Muscle layer of duodenum (tissue), 2 donors: ENCODE results near the gene OR2B2.

Experiments used
- H3K27ac ChIP-seq: one replicate; pipeline ENCODE4 v1.7.0; 2013; ENCODE audit warnings: mild to moderate bottlenecking, low read length
- H3K27me3 ChIP-seq: one replicate; pipeline ENCODE4 v1.7.0; 2013; ENCODE audit warnings: low read depth, mild to moderate bottlenecking, control low read depth, low read length
- H3K36me3 ChIP-seq, 2 donors: one replicate each; pipeline ENCODE4 v1.7.0; 2013; ENCODE audit warnings: low read length in 2 of 2, control low read depth in 1 of 2, mild to moderate bottlenecking in 1 of 2; ENCODE audit not compliant: insufficient read depth in 2 of 2, control insufficient read depth in 1 of 2
- H3K4me1 ChIP-seq, 2 donors: one replicate each; pipeline ENCODE4 v1.7.0; 2013; ENCODE audit warnings: low read length in 2 of 2, mild to moderate bottlenecking in 2 of 2, control low read depth in 1 of 2, moderate library complexity in 1 of 2; ENCODE audit not compliant: insufficient read depth in 2 of 2, control insufficient read depth in 1 of 2
- H3K4me3 ChIP-seq, 2 donors: one replicate each; pipeline ENCODE4 v1.7.0; 2013; ENCODE audit warnings: low read length in 2 of 2, low read depth in 1 of 2, mild to moderate bottlenecking in 1 of 2
- H3K9me3 ChIP-seq, 2 donors: one replicate each; pipeline ENCODE4 v1.7.0; 2013; ENCODE audit warnings: low read length in 2 of 2, control low read depth in 1 of 2, mild to moderate bottlenecking in 1 of 2; ENCODE audit not compliant: control insufficient read depth in 1 of 2
- donor health status: healthy.

The OR2B2 gene

GRCh38 chr6:27879837-27880236 is 32.4 kb downstream of the OR2B2 start:
- no peaks in the 10 kb centered on the region for H3K27me3 ChIP-seq
- no peaks in the 10 kb centered on the region for H3K9me3 ChIP-seq

DNA sequence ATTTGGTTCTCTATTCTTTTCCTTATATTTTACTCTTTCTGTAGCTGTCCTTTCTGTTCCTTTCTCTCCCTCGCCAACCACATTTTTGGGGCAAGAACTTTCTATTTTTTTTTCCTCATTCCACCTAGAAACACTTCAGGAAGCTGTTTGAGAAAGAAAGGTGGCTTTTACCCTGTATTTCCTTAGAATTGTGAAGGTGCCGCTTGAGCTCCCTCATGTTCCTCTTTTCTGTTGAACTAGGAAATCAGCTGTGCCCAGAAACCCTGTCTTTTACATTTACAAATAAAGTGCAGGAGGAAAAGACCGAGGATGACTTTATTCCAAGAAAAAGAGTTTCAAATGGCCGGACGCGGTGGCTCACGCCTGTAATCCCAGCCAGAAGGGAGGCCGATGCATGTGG is 38.2 kb downstream of the OR2B2 start:
- Histone ChIP-seq H3K27me3 (peaks cover 2% of the 10 kb centered on the region), H3K4me1 (peaks cover 0 to 17% of the 10 kb centered on the region in 2 donors), H3K27ac (peak overlapping the region; percentile 92), H3K9me3 (no peaks in the 10 kb centered on the region), H3K36me3 (no peaks in the 10 kb centered on the region), H3K4me3 (peak overlapping the region in 1 of 2 donors; percentile 85)

More at GRCh38 chr6:27879837-27880236, 32.4 kb downstream of the OR2B2 start:
- Histone ChIP-seq H3K27ac (no peak overlapping the region), H3K36me3 (no peaks in the 10 kb centered on the region), H3K4me3 (no peak overlapping the region), H3K4me1 (no peaks in the 10 kb centered on the region)

DNA sequence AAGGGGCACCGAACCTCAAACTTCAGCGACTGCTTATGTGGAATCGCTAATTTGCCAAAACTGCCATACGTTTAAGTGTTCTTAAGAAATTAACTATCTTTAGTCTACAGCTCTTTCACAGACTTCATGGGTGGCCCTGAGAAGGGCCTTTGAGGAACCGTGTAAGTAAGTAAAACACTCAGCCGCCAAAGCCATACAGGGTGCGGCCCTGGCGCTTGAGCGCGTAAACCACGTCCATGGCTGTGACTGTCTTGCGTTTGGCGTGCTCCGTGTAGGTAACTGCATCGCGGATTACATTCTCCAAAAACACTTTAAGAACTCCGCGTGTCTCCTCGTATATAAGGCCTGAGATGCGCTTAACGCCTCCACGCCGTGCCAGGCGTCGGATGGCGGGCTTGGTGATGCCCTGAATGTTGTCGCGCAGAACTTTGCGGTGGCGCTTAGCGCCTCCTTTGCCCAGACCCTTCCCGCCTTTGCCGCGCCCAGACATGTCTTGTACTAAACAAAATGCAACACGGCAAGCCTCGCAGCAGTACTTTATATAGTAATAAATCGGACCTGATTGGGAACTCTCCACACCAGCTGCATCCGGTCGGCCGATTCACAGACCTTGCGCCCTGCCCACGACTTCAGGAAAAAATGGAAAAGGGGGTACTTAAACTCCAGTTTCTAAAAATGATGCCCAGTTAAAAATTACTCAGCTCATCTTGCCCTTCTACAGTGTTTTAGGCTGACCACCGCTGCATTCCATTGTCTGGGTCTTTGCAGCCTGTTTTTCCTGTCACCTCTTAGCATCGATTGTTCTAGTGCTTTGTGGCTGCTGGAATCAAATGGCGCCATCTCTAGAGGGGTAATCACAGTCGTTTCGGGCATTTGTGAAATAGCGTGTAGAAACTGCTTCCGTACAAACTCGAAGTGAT is 38.9 kb downstream of the OR2B2 start:
- Histone ChIP-seq H3K27me3 (peaks cover 8% of the 10 kb centered on the region), H3K9me3 (no peaks in the 10 kb centered on the region), H3K27ac (peak overlapping the region; percentile 92), H3K4me3 (peak overlapping the region; percentile 71 to 85), H3K36me3 (no peaks in the 10 kb centered on the region), H3K4me1 (peaks cover 0 to 17% of the 10 kb centered on the region in 2 donors)

DNA sequence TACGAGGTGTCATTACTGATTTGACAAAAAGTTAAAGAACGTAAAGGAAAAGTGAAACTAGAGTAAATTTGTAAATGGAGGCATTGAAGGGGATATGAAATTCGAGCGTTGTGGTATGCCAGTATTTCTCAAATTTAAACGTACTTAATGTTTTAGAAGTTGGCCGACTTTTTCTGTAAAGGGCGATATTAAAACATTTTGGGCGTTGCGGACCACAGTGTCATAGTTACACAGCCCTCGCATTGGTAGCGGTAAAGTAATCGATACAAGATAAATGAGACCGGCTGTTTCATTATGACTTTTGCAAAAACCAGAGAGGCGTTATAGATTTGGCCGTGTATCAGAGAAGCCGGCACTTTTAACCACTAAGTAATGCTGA is 39.6 kb downstream of the OR2B2 start:
- peaks cover 3 to 17% of the 10 kb centered on the region in 2 donors for H3K4me1 ChIP-seq
- peaks cover 12% of the 10 kb centered on the region for H3K27me3 ChIP-seq
- H3K4me3 ChIP-seq = peak overlapping the region; percentile 71 to 85
- H3K9me3 ChIP-seq = no peaks in the 10 kb centered on the region
- H3K36me3 ChIP-seq = no peaks in the 10 kb centered on the region
- peak overlapping the region; percentile 92 for H3K27ac ChIP-seq

GRCh38 chr6:27871924-27872638 is 40.1 kb downstream of the OR2B2 start:
- H3K27ac ChIP-seq = peak overlapping the region; percentile 92
- no peaks in the 10 kb centered on the region for H3K36me3 ChIP-seq
- peak overlapping the region; percentile 71 to 85 for H3K4me3 ChIP-seq
- H3K9me3 ChIP-seq = no peaks in the 10 kb centered on the region
- peaks cover 12% of the 10 kb centered on the region for H3K27me3 ChIP-seq
- H3K4me1 ChIP-seq = peaks cover 3 to 22% of the 10 kb centered on the region in 2 donors

GRCh38 chr6:27870291-27870870 is 41.8 kb downstream of the OR2B2 start:
- Histone ChIP-seq H3K4me3 (no peak overlapping the region), H3K36me3 (no peaks in the 10 kb centered on the region), H3K27ac (no peak overlapping the region), H3K27me3 (peaks cover 12% of the 10 kb centered on the region), H3K9me3 (no peaks in the 10 kb centered on the region), H3K4me1 (peaks cover 3 to 38% of the 10 kb centered on the region in 2 donors)

DNA sequence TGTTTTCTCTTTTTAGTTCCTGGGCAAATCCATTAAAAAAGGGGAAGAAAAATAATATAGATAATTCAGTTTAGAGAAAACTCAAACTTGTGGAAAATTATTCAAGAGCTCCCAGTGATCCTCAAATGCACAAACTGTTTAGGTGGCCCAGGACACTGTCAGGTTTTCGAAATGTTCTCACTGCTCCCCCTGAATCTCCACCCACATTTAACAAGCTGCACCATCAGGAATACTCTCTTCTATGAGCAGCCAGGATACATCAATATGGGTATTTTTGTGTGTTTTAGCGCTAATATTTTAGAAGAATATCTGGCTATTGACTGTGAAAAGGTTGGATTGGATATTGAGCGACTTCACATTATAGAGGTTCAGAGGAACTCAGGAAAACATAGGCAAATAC is 43.9 kb downstream of the OR2B2 start:
- Histone ChIP-seq H3K27me3 (peaks cover 12% of the 10 kb centered on the region), H3K36me3 (no peaks in the 10 kb centered on the region), H3K9me3 (no peaks in the 10 kb centered on the region), H3K4me3 (no peak overlapping the region), H3K4me1 (peaks cover 3 to 46% of the 10 kb centered on the region in 2 donors), H3K27ac (no peak overlapping the region)

DNA sequence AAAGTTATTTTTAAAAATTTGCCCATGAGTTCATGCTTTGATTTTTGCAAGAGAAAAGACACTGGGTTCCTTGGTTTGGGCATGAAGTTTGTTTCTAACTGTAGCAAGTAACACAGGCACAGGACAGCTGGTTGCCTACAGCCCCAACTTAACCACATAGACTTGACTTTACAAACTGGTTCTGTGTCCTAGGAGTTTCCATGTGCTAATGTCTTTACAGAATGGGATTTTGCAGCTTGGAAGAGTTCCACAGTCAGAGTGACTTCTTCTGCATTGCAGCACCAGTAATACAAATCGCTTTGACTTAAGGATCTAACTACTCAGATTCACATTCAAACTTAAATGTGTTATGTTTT is 44.3 kb downstream of the OR2B2 start:
- H3K27ac ChIP-seq = no peak overlapping the region
- no peaks in the 10 kb centered on the region for H3K36me3 ChIP-seq
- peaks cover 3 to 43% of the 10 kb centered on the region in 2 donors for H3K4me1 ChIP-seq
- no peaks in the 10 kb centered on the region for H3K9me3 ChIP-seq
- peak overlapping the region in 1 of 2 donors; percentile 79 for H3K4me3 ChIP-seq
- H3K27me3 ChIP-seq = peaks cover 12% of the 10 kb centered on the region

GRCh38 chr6:27867051-27867944 is 44.9 kb downstream of the OR2B2 start:
- peaks cover 12% of the 10 kb centered on the region for H3K27me3 ChIP-seq
- no peaks in the 10 kb centered on the region for H3K9me3 ChIP-seq
- H3K36me3 ChIP-seq = no peaks in the 10 kb centered on the region
- H3K4me1 ChIP-seq = peaks cover 3 to 38% of the 10 kb centered on the region in 2 donors
- H3K4me3 ChIP-seq = peak overlapping the region; percentile 79 to 90
- H3K27ac ChIP-seq = peak overlapping the region; percentile 53

DNA sequence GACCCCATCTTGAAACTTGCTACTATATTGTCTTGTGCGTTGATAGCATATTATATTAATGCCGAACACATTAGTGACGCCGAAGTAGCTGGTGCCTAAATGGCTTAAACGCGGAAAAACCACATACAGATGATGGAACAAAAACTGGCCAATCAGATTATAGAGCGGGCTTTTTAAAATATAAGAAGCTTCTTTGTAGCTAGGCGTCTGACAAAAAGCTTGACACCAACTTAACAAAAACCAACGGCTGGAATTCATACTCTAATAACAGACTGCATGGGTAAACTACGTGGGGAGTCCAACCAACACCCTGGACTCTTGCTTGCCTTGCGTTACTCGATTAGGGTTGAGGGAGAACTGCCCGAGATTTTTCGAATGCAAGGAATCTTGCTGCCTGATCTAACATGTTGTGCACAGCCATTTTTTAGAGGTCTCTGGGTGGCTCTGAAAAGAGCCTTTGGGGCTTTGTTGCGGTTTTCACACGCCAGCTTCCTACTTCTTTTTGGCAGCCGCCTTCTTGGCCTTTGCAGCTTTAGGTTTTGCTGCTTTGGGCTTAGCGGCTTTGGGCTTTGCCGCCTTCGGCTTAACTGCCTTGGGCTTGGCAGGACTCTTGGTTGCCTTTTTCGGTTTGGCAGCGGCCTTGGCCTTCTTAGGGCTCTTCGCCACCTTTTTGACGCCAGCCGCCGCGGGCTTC is 45.7 kb downstream of the OR2B2 start:
- peaks cover 12% of the 10 kb centered on the region for H3K27me3 ChIP-seq
- H3K36me3 ChIP-seq = no peaks in the 10 kb centered on the region
- peaks cover 3 to 32% of the 10 kb centered on the region in 2 donors for H3K4me1 ChIP-seq
- H3K27ac ChIP-seq = peak overlapping the region; percentile 53
- no peaks in the 10 kb centered on the region for H3K9me3 ChIP-seq
- peak overlapping the region; percentile 79 to 90 for H3K4me3 ChIP-seq
